Osteocyte (in vitro differentiated cells): ENCODE results near the gene ARHGEF11. TPM values are rescaled to one million over a fixed set of nuclear protein-coding genes. Genes with fewer than 3 reads are reported as not detected.

Experiments used
- DNase-seq: peaks from one replicate; pipeline ENCODE4 v3.0.0; 2021; ENCODE audit warnings: mixed read lengths; ENCODE audit not compliant: unreplicated experiment; ENCODE audit errors: extremely low spot score
- H3K27ac Mint-ChIP-seq: one replicate; pipeline ENCODE4 v1.8.0; 2021; ENCODE audit warnings: mild to moderate bottlenecking, mixed read lengths; ENCODE audit not compliant: unreplicated experiment
- H3K27me3 Mint-ChIP-seq: one replicate; pipeline ENCODE4 v1.8.0; 2021; ENCODE audit warnings: mixed read lengths; ENCODE audit not compliant: unreplicated experiment
- H3K36me3 Mint-ChIP-seq: one replicate; pipeline ENCODE4 v1.8.0; 2021; ENCODE audit warnings: mixed read lengths; ENCODE audit not compliant: unreplicated experiment
- H3K4me1 Mint-ChIP-seq: one replicate; pipeline ENCODE4 v1.8.0; 2021; ENCODE audit warnings: mixed read lengths; ENCODE audit not compliant: unreplicated experiment
- H3K4me3 Mint-ChIP-seq: one replicate; pipeline ENCODE4 v1.8.0; 2021; ENCODE audit warnings: mild to moderate bottlenecking, moderate library complexity, mixed read lengths; ENCODE audit not compliant: unreplicated experiment
- H3K9me3 Mint-ChIP-seq: one replicate; pipeline ENCODE4 v1.8.0; 2021; ENCODE audit warnings: mixed read lengths; ENCODE audit not compliant: unreplicated experiment
- total RNA-seq: library from RNA; stranded (reverse); gene quantifications from 2 replicates; pipeline ENCODE4 v1.2.1, GENCODE V29; 2021
- TF ChIP-seq, protein P1 (sequence below): fragments of 200-600 bp; sonication (generic); IDR thresholded peaks from 2 replicates; pipeline ENCODE4 v1.5.0; 2021; ENCODE audit warnings: antibody characterized with exemption, mild to moderate bottlenecking, moderate library complexity

Gene ARHGEF11
- total RNA-seq, 1 donor from 2014 or later = 42.2 TPM

DNA sequence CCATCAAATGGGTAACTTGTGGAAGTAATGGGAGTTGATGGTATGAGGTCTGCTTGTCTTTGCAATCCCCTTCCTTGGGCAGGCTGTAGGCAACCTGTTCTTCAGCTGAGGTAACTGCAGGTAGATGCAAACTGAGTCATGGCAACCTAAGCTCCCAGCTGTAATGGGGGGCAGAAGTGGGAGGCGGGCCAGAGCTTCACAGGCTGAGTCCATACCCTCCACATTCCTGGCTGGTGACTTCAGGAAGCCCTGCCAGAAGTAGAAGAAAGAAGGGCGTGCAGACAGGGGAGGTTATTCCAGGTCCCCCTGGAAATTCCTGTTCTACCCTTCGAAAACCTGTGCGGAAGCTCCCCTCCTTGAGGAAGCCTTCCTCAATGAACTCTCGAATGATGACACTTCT is 44.9 kb downstream of the ARHGEF11 start:
- TF ChIP-seq, protein P1, sequence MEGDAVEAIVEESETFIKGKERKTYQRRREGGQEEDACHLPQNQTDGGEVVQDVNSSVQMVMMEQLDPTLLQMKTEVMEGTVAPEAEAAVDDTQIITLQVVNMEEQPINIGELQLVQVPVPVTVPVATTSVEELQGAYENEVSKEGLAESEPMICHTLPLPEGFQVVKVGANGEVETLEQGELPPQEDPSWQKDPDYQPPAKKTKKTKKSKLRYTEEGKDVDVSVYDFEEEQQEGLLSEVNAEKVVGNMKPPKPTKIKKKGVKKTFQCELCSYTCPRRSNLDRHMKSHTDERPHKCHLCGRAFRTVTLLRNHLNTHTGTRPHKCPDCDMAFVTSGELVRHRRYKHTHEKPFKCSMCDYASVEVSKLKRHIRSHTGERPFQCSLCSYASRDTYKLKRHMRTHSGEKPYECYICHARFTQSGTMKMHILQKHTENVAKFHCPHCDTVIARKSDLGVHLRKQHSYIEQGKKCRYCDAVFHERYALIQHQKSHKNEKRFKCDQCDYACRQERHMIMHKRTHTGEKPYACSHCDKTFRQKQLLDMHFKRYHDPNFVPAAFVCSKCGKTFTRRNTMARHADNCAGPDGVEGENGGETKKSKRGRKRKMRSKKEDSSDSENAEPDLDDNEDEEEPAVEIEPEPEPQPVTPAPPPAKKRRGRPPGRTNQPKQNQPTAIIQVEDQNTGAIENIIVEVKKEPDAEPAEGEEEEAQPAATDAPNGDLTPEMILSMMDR = no peak
- Mint-ChIP-seq H3K4me3 (no peak overlapping the region), H3K27me3 (no peaks in the 10 kb centered on the region), H3K36me3 (no peaks in the 10 kb centered on the region), H3K27ac (no peak overlapping the region), H3K4me1 (peaks cover 21% of the 10 kb centered on the region), H3K9me3 (no peaks in the 10 kb centered on the region)
- no peak for DNase-seq

DNA sequence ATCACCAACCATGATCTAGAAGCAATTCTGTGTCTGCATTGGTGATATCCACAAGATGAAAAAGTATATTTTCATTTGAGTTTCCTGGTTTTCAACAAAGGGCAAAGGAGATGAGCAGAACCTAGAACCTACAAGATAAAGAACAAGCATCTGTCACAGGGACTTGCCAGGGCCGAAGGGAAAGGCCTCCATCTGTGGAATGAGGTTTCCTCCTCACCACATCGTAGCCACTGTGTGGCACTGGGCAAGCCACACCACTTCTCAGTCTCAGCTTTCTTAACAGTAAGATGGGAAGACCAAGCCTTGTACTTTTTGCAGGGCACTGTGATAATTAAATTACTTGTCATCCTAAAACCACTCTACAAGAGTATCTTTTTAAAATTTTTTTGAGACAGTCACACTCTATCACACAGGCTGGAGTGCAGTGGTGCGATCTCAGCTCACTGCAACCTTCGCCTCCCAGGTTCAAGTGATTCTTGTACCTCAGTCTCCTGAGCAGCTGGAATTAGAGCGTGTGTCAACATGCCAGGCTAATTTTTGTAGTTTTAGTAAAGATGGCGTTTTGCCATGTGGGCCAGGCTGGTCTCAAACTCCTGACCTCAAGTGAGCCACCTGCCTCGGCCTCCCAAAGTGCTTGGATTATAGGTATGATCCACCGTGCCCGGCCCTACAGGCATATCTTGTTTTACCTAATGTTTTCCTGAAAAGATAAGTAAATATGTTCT is 45.8 kb downstream of the ARHGEF11 start:
- TF ChIP-seq, protein P1 = no peak
- no peak for DNase-seq
- Mint-ChIP-seq H3K9me3 (no peaks in the 10 kb centered on the region), H3K4me1 (peaks cover 14% of the 10 kb centered on the region), H3K4me3 (no peak overlapping the region), H3K27me3 (no peaks in the 10 kb centered on the region), H3K36me3 (no peaks in the 10 kb centered on the region), H3K27ac (no peak overlapping the region)

DNA sequence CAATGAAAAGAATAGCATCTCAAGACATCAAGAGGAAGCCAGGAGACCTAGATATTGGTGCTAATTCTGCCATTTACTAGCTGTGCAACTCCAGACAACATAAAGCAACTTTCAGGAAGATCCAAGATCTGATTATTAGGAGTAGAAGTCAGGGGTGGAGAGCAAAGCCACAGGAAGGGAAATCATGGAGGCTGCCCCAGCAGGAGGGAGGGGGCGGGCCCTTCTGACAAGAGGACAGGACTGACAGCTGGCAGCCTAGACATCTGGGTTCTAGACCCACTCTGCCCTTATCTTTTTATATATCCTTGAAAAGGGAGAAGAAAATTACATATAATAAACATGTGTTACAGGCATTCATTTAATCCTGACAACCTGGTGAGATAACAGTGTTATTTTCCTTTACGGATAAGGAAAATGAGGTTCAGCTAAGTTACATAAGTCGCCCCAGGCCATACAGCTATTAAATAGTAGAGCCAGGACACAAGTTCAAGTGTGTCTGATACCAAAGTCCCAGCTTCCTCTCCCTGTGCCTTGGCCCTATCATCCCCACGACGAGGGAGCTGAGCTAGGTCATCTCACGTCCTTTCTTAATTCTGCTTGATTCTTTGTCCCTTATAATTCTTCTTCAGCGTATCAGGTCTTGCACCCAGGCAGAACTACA is 46.6 kb downstream of the ARHGEF11 start:
- H3K27ac Mint-ChIP-seq = no peak overlapping the region
- no peak for DNase-seq
- H3K36me3 Mint-ChIP-seq = no peaks in the 10 kb centered on the region
- H3K4me3 Mint-ChIP-seq = no peak overlapping the region
- peaks cover 7% of the 10 kb centered on the region for H3K4me1 Mint-ChIP-seq
- no peaks in the 10 kb centered on the region for H3K27me3 Mint-ChIP-seq
- TF ChIP-seq, protein P1 = no peak
- H3K9me3 Mint-ChIP-seq = no peaks in the 10 kb centered on the region

DNA sequence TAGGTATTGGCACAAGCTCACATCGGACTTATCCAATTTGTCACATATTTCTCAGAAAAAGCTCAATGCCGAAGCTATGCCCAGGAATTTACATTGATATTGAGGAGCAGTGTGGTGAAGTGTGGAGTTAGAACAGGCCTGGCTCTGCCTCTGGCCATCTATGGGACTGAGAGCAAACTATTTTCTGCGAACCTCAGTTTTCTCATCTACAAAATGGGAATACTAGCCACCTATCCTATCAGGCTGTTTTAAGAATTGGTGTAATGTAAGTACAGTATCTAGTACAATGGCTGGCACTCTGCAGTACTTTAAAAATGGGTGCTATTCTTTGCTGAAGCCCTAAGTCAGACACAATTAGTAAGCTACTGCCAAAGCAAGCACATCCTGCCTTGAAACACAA is 47.2 kb downstream of the ARHGEF11 start:
- no peaks in the 10 kb centered on the region for H3K36me3 Mint-ChIP-seq

DNA sequence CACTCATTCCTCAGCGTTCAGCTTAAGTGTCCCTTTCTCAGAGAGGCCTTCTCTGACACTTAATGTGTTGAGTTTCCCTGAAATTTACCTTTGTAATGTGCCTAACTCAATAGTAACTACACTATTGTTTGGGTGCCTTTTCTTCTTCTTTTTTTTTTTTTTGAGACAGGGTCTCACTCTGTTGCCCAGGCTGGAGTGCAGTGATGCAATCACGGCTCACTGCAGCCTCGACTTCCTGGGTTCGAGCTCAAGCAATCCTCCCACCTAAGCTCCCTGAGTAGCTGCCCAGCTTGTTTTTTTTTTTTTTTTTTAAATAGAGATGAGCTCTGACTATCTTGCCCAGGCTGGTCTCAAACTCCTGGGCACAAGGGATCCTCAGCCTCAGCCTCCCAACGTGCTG is 50.1 kb downstream of the ARHGEF11 start:
- H3K4me3 Mint-ChIP-seq = no peak overlapping the region
- no peak overlapping the region for H3K27ac Mint-ChIP-seq
- peaks cover 4% of the 10 kb centered on the region for H3K4me1 Mint-ChIP-seq
- TF ChIP-seq, protein P1 = no peak
- no peaks in the 10 kb centered on the region for H3K9me3 Mint-ChIP-seq
- peaks cover 4% of the 10 kb centered on the region for H3K36me3 Mint-ChIP-seq
- no peaks in the 10 kb centered on the region for H3K27me3 Mint-ChIP-seq
- no peak for DNase-seq

More for the DNA sequence above, 47.2 kb downstream of the ARHGEF11 start:
- TF ChIP-seq, protein P1 = no peak
- no peaks in the 10 kb centered on the region for H3K27me3 Mint-ChIP-seq
- no peaks in the 10 kb centered on the region for H3K9me3 Mint-ChIP-seq
- no peak overlapping the region for H3K4me3 Mint-ChIP-seq
- no peak for DNase-seq
- peaks cover 6% of the 10 kb centered on the region for H3K4me1 Mint-ChIP-seq
- H3K27ac Mint-ChIP-seq = no peak overlapping the region
